ENCODE results near the gene GALNT2.
A peak's percentile ranks its signal among the peaks of the same experiment; 100 is the strongest.

Gene GALNT2

GRCh38 chr1:230170153-230170547 lies 103.1 kb downstream of the GALNT2 start:
- DNase-seq = no peak

- DNase-seq = no peak
These were observed 103.6 kb downstream of the GALNT2 start for GRCh38 chr1:230170622-230171021.

GRCh38 chr1:230171356-230172015 lies 104.4 kb downstream of the GALNT2 start:
- no peak for DNase-seq

DNA sequence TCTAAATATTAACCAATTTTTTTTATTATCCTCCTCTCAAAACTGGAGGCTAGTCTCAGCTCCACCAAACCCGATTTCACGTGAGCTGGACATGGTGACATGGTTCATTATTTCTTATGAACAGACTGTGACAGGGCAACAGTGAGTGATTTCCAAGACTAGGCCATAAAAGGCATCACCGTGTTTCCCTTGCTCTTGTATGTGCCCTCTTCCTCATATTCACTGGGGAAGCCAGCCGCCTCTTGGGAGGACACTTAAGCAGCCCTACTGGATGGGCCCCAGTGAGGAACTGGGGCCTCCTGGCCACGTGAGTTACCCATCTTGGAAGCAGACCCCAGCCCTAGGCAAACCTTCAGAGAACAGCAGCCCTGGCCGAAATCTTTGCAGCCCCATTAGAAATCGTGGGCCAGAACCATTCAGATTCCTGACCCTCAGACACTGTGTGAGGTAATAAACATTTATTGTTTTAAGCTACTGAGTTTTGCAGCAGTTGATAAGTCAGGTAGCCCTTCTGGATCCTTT lies 105.0 kb downstream of the GALNT2 start:
- no peak for DNase-seq

- no peak for DNase-seq
These were observed 106.3 kb downstream of the GALNT2 start for GRCh38 chr1:230173187-230173975.

GRCh38 chr1:230174041-230174440 lies 107.0 kb downstream of the GALNT2 start:
- no peak for DNase-seq

DNA sequence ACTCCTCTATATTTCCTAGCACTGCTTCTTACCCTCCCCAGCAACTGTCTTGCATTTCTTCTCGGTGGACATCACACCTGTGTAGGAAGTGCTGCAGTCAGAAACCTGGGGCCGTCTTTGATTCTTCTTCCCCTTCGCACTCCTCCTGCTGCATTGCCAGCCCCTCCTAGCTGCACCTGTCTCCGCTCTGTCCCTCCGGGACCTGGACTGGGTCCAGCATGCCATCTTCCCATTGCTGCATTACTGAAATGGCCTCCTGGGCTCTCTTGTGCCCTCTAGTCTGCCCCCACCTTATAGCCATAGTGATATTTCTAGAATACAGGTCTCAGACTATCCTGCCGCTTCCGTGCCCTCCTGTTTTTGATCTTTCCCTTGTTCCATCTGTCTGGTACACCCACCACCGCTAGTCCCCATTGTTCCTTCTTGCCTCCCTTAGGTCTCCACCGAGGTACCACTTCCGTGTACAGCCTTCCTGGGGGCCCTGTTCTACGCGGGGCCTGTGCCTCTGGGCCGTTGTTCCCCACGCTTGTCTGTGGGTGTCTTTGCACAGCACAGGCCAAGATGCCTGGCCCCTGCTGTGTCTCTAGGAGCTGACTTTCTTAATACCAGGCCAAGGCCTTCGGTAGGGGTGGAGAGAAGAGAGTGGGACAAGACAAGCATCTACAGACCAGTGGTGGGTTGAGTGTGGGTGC lies 107.6 kb downstream of the GALNT2 start:
- DNase-seq = no peak

DNA sequence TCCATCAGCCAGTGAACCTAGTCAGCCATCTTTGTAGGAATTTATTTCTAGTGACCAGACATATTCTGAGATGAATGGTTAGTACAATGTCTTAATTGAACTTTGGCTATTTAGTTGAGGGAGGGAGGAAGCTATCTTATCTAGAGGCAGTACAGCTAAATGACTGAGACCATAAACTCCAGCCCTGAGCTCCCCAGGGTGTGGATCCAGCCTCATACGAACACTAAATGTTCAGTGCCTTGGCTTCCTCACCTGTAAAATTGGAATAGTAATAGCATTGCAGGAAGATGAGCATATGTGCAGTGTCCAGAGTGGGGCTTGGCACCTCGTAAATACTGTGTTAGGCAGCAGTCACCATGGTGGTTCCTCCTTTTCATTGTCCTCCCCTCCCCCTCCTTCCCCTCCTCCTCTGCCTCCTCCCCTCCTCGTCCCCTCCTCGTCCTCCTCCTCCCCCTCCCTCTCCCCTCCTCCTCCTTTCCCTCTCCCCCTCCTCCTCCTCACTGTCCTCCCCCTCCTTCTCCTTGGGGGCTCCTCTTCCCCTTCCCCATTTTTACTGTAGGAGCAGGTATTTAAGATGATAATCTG lies 108.2 kb downstream of the GALNT2 start:
- no peak for DNase-seq

DNA sequence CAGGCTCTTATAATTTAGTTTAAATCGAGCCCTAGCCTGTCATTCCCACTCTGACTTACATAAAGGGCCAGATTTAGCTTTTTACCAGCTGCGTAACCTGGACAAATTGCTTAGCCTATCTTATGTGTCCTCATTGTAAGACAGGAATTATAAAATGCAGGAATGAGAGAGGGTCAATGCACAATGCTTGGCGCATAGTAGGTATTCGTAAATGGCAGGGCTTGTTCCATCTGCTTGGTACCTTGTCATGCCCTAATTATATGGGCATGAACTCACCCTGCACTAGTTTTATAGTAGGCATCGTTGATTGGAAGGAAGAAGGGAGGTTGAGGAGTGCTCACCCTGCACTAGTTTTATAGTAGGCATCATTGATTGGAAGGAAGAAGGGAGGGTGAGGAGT lies 108.8 kb downstream of the GALNT2 start:
- DNase-seq = no peak

GRCh38 chr1:230176326-230176725 lies 109.3 kb downstream of the GALNT2 start:
- no peak for DNase-seq

DNA sequence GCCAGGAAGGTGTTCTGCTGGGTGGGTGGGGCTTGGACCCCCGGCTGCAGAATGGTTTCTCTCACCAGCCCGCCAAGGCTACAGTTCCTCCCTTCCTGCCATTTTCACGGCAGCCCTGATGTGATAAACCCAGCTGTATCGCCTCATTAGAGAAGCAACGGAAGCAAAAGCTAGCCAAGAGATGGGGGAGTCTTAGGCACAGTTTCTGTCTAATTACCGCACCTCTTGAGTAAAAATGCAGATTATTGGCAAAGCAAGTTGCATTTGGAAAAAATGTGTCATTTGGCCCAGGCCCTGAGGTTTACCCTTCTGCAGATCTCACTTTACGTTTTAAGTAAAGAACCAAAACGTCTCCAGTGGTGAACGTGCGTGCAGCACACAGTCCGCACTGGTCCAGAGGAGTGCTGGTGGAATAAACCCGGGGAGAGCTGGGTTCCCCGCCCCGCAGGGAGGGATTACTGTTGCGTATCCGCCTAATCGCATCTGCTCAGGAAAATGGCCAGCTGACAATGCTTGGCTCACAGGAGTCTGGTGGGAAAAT lies 109.9 kb downstream of the GALNT2 start:
- no peak for DNase-seq

- no peak for DNase-seq
These were observed 112.2 kb downstream of the GALNT2 start for GRCh38 chr1:230179249-230179648.

DNA sequence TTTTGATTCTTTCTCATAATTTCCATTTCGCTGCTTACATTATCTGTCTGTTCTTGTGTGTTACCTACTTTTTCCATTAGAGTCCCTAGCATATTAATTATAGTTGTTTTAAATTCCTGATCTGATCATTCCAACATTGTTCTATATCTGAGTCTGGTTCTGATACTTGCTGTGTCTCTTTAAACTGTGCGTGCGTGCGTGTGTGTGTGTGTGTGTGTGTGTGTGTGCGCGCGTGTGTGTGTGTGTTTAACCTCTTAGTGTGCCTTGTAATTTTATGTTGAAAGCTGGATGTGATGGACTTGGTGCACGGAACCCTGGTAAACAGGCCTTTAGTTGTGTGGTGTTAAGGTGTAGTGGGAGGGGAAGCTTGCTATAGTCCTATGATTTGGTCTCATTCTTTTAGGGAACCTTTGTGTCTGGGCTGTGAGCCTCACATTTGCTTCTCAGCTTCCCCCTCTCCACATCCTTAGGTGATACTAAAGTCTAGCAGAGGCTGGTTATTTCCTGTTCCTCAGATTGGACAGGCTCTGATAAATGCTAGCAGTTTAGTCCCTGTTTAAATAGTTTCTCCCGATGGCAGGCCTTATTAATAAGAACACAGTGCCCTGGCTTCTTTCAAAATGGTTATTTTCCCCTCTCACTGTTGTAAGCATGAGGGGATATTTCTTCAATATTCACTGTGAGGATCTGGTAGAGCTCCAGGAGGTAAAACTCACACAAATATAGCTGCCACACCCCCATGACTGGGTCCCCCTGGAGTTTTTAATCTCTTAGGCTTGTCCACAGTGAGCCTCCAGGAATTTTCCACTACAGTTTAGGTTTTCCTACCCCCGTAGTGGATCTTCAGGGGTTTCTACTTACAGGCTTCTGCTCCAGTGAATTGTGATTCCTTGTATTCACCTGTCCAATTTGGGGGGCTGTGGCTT lies 118.3 kb downstream of the GALNT2 start:
- no peak for DNase-seq

DNA sequence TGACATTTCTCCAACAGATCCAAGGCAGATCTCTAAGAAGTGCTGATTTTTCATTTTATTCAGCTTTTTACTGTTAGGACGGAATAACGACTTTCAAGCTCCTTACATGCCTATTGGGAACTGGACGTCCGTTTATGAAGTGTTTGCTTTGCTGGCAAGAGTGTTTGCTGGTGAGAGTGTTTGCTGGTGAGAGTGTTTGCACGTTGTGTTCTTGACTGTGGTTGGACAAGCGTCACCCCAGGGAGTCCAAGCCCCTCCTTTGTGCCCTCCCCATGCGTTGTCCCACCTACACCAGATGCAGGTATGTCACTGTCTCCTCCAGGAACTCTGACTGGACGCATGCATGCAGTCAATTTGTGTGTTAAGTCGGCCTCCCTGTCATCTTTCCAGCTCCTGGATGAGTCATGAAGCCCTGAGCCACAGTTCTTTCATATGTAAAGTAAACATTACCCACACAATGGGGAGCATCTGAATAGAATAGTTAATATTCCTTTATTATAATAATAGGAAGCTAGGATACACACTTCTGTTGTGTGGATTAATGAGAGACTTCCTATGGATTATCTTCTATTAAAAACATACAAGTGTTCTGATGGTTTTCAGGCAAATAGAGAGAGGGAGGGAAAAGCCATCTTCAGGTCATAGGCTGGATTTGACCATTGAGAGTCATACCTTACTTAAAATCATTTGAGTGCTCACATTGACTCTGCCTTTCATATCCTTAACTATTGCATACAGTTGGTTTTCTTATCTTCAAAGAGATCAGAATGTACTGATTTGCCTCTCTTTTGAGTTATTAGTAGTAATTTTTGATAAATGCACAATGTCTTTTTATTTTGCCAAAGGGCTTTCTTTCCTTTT lies 119.2 kb downstream of the GALNT2 start:
- DNase-seq = no peak

DNA sequence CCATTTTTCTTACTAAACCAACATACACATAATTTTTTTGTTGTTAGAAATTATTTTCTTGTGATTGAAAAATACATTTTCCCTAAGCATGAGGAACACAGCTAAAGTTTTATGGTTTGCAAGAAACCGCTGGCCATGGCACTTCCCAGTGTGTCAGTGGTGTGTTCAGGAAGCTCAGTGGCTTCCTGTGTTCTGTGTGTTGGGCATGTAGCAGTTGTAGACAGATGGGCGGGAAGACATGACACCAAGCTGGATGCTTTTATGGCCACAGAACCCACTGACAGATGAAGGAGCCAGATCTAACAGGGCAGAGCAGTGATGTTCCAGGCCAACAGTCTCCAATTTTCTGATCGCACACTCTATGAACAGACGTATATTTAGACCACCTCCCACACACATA lies 119.8 kb downstream of the GALNT2 start:
- peak in 1 of 5 experiments; percentile 46 for DNase-seq

DNA sequence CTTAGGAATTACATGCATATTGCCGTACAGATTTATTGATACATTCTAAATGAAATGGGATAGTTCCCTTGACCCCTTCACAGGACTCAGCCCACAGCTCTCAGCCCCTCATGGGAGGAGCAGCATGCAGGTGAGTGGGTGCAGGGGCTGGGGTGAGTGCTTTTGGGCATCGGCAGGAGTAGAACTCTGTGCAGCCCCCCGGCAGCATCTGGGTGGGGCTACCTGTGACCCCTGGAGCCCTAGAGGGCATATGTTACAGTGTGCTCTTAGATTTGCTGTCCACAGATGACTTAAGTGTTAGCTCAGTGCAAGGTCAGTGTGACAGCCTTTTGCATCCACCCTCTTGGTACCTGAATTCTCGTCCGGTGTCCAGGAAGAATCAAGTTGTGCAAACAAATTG lies 120.3 kb downstream of the GALNT2 start:
- DNase-seq = no peak

DNA sequence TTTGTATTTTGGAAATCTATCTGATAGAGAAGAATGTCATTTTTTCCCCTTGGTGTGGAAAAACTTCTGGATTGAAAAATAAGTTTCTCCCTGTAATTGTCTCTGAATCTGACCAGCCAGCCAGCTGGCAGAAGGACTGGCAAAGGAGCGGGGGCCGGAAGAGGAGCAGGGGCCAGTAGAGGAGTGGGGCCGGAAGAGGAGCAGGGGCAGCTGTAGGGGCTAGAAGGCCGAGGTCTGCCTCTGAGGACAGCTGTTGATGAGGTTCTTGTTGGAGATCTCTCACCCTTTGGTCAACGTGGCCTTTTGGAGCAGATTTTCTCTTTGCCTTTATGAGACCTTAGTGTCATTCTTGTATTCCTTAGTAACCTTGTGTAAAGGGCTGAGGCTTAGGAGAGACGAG lies 121.8 kb downstream of the GALNT2 start:
- no peak for DNase-seq

GRCh38 chr1:230189341-230189740 lies 122.3 kb downstream of the GALNT2 start:
- DNase-seq = no peak

GRCh38 chr1:230189824-230190223 lies 122.8 kb downstream of the GALNT2 start:
- DNase-seq = no peak

- DNase-seq = no peak
These were observed 124.2 kb downstream of the GALNT2 start for GRCh38 chr1:230191079-230191804.
